SJCRH30 (cell line): ENCODE data around the gene TRPM4. TPM values are rescaled to one million over a fixed set of nuclear protein-coding genes. Genes with fewer than 3 reads are reported as not detected.

Experiments used
- DNase-seq, 2 experiments: peaks; one replicate each; pipeline ENCODE4 v3.0.0-alpha.2; 2015 to 2020
- H3K27ac ChIP-seq: fragments of 250-450 bp; sonication (Bioruptor Pico); 2 replicates; pipeline ENCODE4 v1.5.1; 2020; ENCODE audit warnings: mild to moderate bottlenecking, moderate library complexity
- H3K27me3 ChIP-seq: fragments of 250-450 bp; sonication (Bioruptor Pico); 2 replicates; pipeline ENCODE4 v1.5.1; 2020; ENCODE audit warnings: mild to moderate bottlenecking, moderate library complexity
- H3K36me3 ChIP-seq: fragments of 250-450 bp; sonication (Bioruptor Pico); 2 replicates; pipeline ENCODE4 v1.5.1; 2020; ENCODE audit warnings: mild to moderate bottlenecking, moderate library complexity
- H3K4me1 ChIP-seq: fragments of 250-450 bp; sonication (Bioruptor Pico); 2 replicates; pipeline ENCODE4 v1.5.1; 2020; ENCODE audit warnings: mild to moderate bottlenecking, moderate library complexity
- H3K4me3 ChIP-seq: fragments of 250-450 bp; sonication (Bioruptor Pico); 2 replicates; pipeline ENCODE4 v1.5.1; 2020; ENCODE audit warnings: mild to moderate bottlenecking, moderate library complexity
- H3K9me3 ChIP-seq: fragments of 250-450 bp; sonication (Bioruptor Pico); replicated peaks from 2 replicates; pipeline ENCODE4 v1.5.1; 2020; ENCODE audit warnings: mild to moderate bottlenecking, moderate library complexity
- total RNA-seq: library from RNA; depleted of rRNA; stranded (reverse); fragments of >200 nt; shearing (Covaris generic); gene quantifications from 2 replicates; pipeline ENCODE4 v1.2.3, GENCODE V29; 2014; rRNA removed

TRPM4 gene
- 1.2 and 1.8 TPM in 2 replicates for total RNA-seq

DNA sequence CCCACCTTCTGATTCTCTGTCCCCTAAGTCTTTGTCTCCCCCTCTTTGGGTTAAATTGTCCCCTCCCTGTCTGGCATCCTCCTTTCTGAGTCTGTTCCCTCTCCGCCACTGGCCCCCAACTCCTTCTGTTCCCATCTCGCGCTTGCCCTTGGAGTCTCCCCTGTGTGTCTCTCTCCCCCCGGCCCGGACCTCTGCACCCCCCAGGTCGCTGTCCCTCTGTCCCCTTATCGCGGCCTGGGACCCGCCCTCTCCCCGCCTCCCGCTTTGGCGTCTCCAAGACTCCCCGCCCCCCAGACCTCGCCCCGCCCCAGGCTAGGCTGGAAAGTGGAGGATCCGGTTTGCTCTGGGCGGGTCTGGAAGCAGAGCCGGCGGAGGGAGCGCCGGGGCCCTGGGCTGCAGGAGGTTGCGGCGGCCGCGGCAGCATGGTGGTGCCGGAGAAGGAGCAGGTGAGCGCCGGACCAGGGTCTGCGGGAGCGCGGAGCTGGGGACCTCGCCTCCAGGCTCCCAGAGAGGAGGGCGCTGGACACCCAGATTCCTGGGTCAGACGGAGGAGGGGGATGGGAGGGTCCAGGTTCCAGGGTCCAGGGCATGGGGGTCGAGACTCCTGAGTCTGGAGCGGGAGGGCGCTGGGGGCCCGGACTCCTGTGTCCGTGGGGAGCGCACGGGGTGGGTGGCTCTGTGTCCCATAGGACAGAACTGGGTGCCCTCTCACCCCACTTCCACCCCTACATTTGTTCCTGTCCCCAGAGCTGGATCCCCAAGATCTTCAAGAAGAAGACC lies at the start of gene TRPM4:
Gene TRPM4 (plus strand): TSS at position 348 of the 780 bp plus-strand sequence. CDS start 75 bp downstream, at position 423.
- peak; percentile 90 to 91 for DNase-seq
- Histone ChIP-seq H3K9me3 (no peaks in the 10 kb centered on the region), H3K27me3 (no peaks in the 10 kb centered on the region), H3K4me3 (peak within 1 kb of the TSS; percentile 63), H3K36me3 (no peaks in the 10 kb centered on the region), H3K27ac (no peak within 1 kb of the TSS; the same call in 1 of the 2 replicates), H3K4me1 (peaks cover 17% of the 10 kb centered on the region)

DNA sequence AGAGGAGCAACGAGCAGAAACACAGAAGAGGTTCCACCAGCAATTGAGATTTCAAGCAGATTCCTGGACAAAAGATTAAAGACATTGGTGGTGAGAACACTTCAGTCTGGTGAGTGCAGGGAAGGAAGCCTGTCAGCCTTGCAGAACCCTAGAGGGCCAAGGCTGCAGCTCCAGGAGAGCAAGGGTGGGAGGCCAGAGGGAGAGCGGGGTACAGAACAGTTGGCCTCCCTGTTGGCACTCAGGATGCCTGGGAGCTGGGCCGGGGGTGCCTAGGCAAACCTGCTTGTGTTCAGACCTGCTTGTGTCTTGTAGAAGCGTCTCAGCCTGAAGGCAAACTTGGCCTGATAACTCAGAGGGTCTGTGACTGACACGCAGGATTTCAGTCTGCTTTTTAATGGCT lies 48.5 kb upstream of the TRPM4 start:
- H3K27ac ChIP-seq = no peak overlapping the region
- DNase-seq = no peak
- H3K36me3 ChIP-seq = peaks cover 47% of the 10 kb centered on the region
- no peak overlapping the region for H3K4me3 ChIP-seq
- no peaks in the 10 kb centered on the region; the same call in 1 of the 2 replicates for H3K9me3 ChIP-seq
- H3K27me3 ChIP-seq = no peaks in the 10 kb centered on the region
- H3K4me1 ChIP-seq = no peaks in the 10 kb centered on the region

DNA sequence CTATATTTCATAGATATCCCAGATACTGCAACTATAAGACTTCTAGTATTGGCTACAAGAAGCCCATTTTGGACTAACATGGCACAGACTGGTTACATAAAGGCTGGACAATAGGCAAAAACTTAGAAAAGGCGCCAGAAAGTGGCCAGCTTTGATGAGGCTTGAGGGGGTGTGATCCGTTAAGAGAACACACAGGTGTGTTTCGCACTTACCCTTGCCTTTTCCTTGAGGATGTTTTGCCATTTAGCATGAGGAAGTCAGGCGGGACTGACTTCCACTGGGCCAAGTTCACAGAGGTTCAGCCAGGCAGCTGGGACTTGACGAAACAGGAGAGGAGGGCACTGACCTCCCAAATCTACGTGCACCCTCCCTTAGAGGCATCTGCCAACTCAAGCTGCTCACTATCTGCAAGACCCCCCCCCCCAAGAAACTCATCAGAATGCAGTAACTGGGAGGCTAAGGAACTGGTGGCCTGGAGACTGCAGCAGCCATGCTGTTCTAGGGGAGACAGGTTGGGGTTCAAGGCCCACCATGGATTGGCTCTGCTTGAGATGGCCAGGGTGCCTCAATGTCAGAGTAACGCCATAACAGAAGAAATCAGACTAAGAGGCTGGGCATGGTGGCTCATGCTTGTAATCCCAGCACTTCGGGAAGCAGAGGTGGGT lies 47.9 kb upstream of the TRPM4 start:
- Histone ChIP-seq H3K36me3 (peaks cover 43% of the 10 kb centered on the region), H3K27me3 (no peaks in the 10 kb centered on the region), H3K4me1 (no peaks in the 10 kb centered on the region), H3K27ac (no peak overlapping the region), H3K9me3 (no peaks in the 10 kb centered on the region; the same call in 1 of the 2 replicates), H3K4me3 (no peak overlapping the region)
- DNase-seq = no peak

DNA sequence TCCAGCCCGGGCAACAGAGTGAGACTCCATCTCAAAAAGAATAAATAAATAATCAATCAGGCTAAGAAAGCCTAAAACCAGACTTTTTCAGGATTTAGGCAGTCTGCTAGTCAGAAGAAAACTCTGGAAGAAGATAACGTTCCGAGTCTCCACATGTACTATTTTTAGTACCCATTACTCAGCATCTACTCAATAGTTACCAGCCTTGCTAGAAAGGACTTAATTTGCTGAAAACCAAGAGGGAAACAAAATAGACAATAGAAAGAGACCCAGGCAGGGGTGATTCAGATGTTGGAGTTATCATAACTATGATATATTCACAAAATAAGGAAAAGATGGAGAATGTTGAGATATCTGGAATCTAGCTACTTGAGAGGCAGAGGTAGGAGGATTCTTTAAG lies 47.0 kb upstream of the TRPM4 start:
- 0 out of 2 replicates have a peak, but pooled peaks cover 4% of the 10 kb centered on the region for H3K4me1 ChIP-seq
- no peaks in the 10 kb centered on the region; the same call in 1 of the 2 replicates for H3K9me3 ChIP-seq
- H3K36me3 ChIP-seq = peaks cover 36% of the 10 kb centered on the region
- no peak overlapping the region for H3K4me3 ChIP-seq
- no peak for DNase-seq
- H3K27ac ChIP-seq = no peak overlapping the region
- no peaks in the 10 kb centered on the region for H3K27me3 ChIP-seq

DNA sequence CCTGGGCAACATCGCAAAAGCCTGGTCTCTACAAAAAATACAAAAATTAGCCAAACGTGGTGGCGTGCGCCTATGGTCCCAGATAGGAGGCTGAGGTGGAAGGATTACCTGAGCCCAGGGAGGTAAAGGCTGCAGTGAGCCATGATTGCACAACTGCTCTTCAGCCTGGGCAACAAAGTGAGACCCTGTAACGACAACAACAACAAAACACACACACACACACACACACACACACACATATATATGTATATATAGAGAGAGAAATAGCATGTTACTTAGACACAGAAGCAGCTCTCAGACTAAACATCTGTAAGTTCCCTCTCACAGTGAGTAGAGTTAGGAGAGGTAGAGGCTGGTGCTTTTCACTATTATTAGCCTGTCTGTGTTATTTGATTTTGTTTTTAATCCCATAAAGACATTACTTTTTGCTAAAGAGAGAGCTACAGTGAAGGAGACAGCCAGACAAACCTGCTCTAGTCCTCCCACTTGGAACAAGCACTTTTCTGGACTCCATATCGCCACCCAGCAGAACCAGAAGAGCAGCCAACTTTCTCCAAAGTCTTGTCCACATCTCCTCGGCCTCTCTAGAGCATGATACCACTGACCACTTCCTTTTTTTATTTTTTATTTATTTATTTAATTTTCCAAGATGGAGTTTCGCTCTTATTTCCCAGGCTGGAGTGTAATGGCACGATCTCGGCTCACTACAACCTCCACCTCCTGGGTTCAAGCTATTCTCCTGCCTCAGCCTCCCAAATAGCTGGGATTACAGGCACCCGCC lies 46.2 kb upstream of the TRPM4 start:
- Histone ChIP-seq H3K4me1 (0 out of 2 replicates have a peak, but pooled peaks cover 4% of the 10 kb centered on the region), H3K4me3 (no peak overlapping the region), H3K27me3 (no peaks in the 10 kb centered on the region), H3K27ac (no peak overlapping the region), H3K36me3 (peaks cover 27% of the 10 kb centered on the region), H3K9me3 (no peaks in the 10 kb centered on the region; the same call in 1 of the 2 replicates)
- DNase-seq = no peak

DNA sequence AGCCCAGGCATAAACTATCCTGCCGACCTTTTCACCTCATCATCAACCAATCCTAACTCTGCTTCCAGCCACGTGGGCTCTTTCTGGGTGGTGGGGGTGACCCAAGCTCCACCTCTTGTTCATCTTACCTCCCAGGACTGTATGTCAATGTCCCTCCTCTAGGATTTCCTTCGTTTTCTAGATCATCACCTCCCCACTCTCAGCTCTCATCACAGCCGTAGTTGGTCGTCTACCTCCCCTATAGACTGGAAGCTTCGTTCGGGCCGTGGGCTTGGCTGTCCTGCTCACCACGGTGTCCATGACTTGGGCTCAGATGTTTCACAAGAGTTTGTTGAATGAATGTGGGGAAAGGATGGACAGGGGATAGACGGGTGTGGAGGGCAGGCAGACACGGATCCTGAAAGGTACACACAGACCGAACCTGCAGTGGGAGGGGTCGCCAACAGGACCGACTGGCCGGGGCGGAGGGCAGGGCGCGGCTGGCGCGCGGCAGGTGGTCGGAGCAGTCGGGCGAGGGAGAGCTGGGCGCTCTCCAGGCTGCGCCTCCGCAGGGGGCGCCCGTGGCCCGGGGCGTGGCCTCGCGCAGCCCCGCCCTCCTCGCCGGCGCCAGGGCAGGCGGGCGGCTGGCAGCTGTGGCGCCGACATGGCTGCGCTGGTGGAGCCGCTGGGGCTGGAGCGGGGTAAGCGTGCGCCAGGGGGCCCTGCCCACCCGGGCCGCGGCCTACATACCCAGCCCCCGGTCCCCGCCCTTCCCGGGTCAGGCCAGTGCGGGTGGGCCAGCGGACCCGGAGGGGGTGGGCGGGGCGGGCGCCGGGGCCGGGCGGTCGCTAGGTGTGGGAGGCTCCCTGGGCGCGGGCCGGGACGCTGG lies 43.6 kb upstream of the TRPM4 start, which contains the start of gene LIN7B:
Gene LIN7B (plus strand): TSS at position 609 of the 868 bp plus-strand sequence. CDS start 35 bp downstream, at position 644.
- H3K27me3 ChIP-seq = no peaks in the 10 kb centered on the region
- peak; percentile 87 to 89 for DNase-seq
- peak within 1 kb of the TSS; percentile 56; the same call in 1 of the 2 replicates for H3K27ac ChIP-seq
- H3K4me1 ChIP-seq = 0 out of 2 replicates have a peak, but pooled peaks cover 4% of the 10 kb centered on the region
- H3K4me3 ChIP-seq = peak within 1 kb of the TSS; percentile 68
- H3K9me3 ChIP-seq = no peaks in the 10 kb centered on the region; the same call in 1 of the 2 replicates
- H3K36me3 ChIP-seq = peaks cover 5% of the 10 kb centered on the region

DNA sequence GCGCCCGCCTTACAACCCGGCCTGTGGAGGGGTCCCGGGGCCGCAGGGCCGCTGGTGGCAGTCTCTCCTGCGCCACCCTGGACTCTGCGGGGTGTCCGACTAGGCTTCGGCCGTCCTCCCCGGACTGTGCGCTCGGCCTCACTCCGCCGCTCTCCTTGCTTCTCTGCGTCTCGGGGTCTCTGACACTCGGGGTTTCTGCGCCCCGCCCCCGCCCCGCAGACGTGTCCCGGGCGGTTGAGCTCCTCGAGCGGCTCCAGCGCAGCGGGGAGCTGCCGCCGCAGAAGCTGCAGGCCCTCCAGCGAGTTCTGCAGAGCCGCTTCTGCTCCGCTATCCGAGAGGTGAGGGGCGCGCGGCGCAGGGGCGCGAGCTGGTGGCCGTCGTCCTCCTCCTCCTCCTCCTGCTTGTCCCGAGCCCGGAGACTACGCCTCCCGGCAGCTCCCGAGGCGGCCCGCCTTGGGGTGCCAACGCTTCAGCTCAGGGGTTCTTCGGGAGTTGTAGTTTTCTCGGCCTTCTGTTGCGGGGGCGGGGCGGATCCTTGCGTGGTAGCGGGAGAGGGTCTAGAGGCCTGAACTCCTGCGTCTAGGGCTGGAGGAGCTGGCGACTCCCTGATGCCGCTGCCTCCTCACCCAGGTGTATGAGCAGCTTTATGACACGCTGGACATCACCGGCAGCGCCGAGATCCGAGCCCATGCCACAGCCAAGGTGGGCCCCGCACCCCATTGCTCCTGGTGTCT lies 42.8 kb upstream of the TRPM4 start:
- DNase-seq = peak; percentile 78 to 81
- no peaks in the 10 kb centered on the region for H3K27me3 ChIP-seq
- no peaks in the 10 kb centered on the region for H3K36me3 ChIP-seq
- no peaks in the 10 kb centered on the region for H3K9me3 ChIP-seq
- H3K4me1 ChIP-seq = peaks cover 4% of the 10 kb centered on the region; the same call in 1 of the 2 replicates
- peak overlapping the region; percentile 56; the same call in 1 of the 2 replicates for H3K27ac ChIP-seq
- H3K4me3 ChIP-seq = peak overlapping the region; percentile 68

DNA sequence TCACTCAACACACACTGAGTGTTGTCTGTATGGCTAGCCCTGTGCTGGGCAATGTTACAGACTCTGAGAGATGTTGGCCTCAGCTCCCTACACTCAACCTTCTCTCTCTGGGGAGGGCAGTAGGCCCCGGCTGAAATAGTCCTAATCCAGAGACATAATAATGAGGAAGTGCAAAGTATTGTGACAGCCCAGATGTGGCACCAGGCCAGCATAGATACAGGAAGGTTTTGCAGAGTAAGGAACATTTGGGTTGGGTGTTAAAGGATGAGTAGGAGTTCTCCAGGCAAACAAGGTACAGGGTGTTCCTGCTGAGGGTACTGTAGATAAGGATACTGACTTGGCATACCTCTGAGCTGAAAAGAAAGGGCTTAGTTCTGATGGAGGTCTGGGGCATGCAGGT lies 41.0 kb upstream of the TRPM4 start:
- Histone ChIP-seq H3K36me3 (no peaks in the 10 kb centered on the region), H3K4me1 (peaks cover 4% of the 10 kb centered on the region; the same call in 1 of the 2 replicates), H3K27ac (no peak overlapping the region), H3K27me3 (no peaks in the 10 kb centered on the region), H3K4me3 (no peak overlapping the region), H3K9me3 (no peaks in the 10 kb centered on the region)
- no peak for DNase-seq

DNA sequence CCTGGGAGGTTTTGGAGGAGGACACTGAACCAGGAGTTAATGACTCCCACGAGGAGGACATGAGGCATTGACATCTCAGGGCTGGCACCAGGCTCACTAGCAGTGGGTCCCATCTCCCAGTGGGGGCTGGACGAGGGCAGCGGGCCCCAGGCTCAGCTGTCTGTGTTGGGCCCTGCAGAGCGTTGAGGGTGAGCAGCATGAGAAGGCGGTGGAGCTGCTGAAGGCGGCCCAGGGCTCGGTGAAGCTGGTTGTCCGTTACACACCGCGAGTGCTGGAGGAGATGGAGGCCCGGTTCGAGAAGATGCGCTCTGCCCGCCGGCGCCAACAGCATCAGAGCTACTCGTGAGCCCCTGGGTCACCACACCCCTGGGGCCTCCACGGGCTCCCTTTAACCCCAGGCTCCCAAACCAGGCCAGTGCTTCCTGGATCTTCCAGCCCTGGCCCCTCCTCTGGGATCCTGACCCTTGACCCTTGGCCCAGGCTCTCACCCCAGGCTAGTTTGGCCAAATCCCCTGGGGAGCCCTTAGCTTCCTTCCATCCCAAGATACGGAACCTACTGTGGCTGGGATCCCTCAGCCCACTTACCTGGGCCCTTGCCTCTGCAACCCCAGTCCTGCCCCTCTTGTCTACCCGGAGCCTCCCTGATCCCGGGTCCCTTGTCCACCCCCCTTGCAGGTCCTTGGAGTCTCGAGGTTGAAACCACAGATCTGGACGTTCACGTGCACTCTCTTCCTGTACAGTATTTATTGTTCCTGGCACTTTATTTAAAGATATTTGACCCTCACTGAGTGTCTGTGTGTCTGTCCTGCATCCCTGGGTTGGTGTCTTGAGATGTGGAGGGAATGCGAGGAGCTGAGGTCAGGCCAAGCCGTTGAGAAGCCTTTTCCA lies 39.7 kb upstream of the TRPM4 start:
- peak overlapping the region; percentile 65 for H3K4me3 ChIP-seq
- peaks cover 4% of the 10 kb centered on the region; the same call in 1 of the 2 replicates for H3K4me1 ChIP-seq
- H3K9me3 ChIP-seq = no peaks in the 10 kb centered on the region
- peak overlapping the region; percentile 86; the same call in 1 of the 2 replicates for H3K27ac ChIP-seq
- DNase-seq = no peak
- no peaks in the 10 kb centered on the region for H3K36me3 ChIP-seq
- H3K27me3 ChIP-seq = no peaks in the 10 kb centered on the region

DNA sequence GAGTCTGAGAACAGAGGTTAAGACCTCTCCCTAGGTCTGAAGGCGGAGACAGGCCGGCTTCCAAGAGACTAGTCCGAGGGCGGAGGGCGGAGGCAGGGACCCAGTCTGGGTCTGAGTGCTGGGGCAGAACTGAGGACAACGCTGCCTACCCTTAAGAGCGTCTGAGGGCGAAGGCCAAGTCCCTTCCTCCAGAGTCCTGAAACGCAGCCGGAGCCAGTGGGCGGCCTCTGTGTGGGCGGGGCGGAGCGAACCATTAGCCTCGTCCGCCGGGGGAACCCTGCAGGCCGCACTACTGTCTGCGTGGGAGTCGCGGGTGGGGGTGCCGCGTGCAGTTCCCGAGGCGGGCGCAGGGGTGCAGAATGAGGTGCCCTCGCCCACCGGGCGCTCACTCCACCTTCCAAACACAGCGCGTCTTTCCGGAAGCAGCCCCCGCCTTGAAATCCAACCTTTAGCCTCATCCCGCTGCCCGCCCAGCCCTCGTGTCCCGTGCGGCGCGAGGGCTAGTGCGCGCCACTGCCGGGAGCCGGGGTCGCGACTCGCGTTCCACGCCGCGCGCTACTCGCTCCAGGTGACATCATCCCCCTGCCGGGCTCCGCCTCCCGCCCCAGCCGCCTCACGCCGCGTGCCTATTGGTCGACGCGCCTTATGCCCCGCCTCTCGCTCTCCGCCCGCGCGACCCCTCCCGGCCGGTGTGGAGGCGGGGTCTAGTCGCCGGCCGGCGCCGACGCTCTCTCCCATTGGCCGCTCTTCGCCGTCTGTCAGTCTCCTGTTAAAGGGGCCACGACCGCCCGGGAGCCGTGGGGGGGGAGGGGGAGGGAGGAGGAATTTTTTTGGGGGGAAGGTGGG lies 38.8 kb upstream of the TRPM4 start, which contains the start of gene C19orf73:
Gene C19orf73 (minus strand): TSS at position 579 of the 846 bp plus-strand sequence. CDS start 121 bp downstream, at position 458.
- H3K9me3 ChIP-seq = no peaks in the 10 kb centered on the region
- peak within 1 kb of the TSS; percentile 65 for H3K4me3 ChIP-seq
- H3K27me3 ChIP-seq = no peaks in the 10 kb centered on the region
- H3K27ac ChIP-seq = peak within 1 kb of the TSS; percentile 86
- H3K4me1 ChIP-seq = peaks cover 4% of the 10 kb centered on the region; the same call in 1 of the 2 replicates
- peak; percentile 92 to 95 for DNase-seq
- no peaks in the 10 kb centered on the region for H3K36me3 ChIP-seq
